ENCODE data around the gene ADAMTS4. TPM values are rescaled to one million over a fixed set of nuclear protein-coding genes. Genes with fewer than 3 reads are reported as not detected.

Gene ADAMTS4
- total and polyA plus RNA-seq, 2 of the 4 experiments (the other 2 are of a cell fraction), result 0.39 to 0.72 TPM

DNA sequence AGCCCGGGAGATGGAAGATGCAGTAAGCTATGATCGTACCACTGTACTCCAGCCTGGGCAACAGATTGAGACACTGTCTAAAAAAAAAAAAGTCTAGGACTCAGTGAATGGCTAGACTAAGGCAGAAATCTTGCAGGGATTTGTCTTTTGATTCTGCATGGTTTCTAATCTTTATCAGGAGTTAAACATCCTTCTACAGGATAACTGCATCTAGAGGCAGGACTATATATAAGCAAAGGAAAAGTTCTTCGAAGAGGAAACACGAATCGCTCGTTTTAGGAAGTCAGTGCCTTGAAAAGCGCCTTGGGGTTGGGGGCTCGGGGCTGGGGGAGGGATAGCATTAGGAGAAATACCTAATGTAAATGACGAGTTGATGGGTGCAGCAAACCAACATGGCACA, 45.7 kb downstream of the ADAMTS4 start (continued):
- TF ChIP-seq, protein P1, sequence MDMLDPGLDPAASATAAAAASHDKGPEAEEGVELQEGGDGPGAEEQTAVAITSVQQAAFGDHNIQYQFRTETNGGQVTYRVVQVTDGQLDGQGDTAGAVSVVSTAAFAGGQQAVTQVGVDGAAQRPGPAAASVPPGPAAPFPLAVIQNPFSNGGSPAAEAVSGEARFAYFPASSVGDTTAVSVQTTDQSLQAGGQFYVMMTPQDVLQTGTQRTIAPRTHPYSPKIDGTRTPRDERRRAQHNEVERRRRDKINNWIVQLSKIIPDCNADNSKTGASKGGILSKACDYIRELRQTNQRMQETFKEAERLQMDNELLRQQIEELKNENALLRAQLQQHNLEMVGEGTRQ (IDR thresholded peaks at IDR 0.05; ENCODE audit: low read depth, low read length), result no peak
- TF ChIP-seq, protein P2, sequence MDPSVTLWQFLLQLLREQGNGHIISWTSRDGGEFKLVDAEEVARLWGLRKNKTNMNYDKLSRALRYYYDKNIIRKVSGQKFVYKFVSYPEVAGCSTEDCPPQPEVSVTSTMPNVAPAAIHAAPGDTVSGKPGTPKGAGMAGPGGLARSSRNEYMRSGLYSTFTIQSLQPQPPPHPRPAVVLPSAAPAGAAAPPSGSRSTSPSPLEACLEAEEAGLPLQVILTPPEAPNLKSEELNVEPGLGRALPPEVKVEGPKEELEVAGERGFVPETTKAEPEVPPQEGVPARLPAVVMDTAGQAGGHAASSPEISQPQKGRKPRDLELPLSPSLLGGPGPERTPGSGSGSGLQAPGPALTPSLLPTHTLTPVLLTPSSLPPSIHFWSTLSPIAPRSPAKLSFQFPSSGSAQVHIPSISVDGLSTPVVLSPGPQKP (IDR thresholded peaks at IDR 0.05; ENCODE audit: borderline replicate concordance, low read depth, low read length), result no peak
- no peak for TF ChIP-seq SMC3 (IDR thresholded peaks at IDR 0.05; ENCODE audit: low read depth, low read length)

DNA sequence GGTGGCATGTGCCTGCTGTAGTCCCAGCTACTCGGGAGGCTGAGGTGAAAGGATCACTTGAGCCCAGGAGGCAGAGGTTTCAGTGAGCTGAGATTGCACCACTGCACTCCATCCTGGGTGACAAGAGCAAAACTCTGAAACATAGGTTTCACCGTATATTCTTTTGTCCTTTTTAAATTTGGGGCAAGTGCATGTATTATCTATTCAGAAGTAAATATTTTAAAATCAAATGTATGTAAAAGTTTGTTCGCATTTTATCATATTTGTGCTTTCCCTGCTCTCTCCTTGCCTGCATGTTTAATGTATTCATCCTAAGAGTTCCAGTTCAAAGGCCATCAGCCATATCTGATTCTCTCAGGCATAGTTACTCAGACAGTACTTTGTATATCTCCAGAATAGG, 53.0 kb downstream of the ADAMTS4 start:
- Histone ChIP-seq H2BK15ac (ENCODE audit: low read depth, low read length) (no peak overlapping the region), H3K9me1 (ENCODE audit: insufficient read depth, low read length) (no peaks in the 10 kb centered on the region), H3K79me1 (ENCODE audit: low read depth in 1 of 2, low read length in 2 of 2) (no peaks in the 10 kb centered on the region), H2BK120ac (ENCODE audit: low read depth, low read length) (no peak overlapping the region), H3K4ac (ENCODE audit: low read depth, low read length) (no peak overlapping the region), H2AFZ (replicated peaks; ENCODE audit: low read length, poor library complexity) (no peak overlapping the region), H4K20me1 (ENCODE audit: insufficient read depth, low read length) (no peaks in the 10 kb centered on the region), H4K5ac (ENCODE audit: low read depth, low read length) (no peak overlapping the region), H3K4me1 (ENCODE audit: control insufficient read depth, insufficient read depth, low read length) (no peaks in the 10 kb centered on the region), H3K27ac (ENCODE audit: insufficient read depth, low read length) (no peak overlapping the region), H3K14ac (replicated peaks; ENCODE audit: low read depth, low read length) (no peak overlapping the region), H3K4me2 (ENCODE audit: low read depth, low read length) (no peak overlapping the region), H4K91ac (ENCODE audit: insufficient read depth, low read depth, low read length) (no peak overlapping the region), H3K36me3 (ENCODE audit: control insufficient read depth, insufficient read depth, low read length) (no peaks in the 10 kb centered on the region), H2AK5ac (ENCODE audit: low read depth, low read length) (no peak overlapping the region), H3K18ac (ENCODE audit: low read depth, low read length) (no peak overlapping the region), H2BK20ac (ENCODE audit: low read depth, low read length) (no peak overlapping the region), H3K23ac (ENCODE audit: low read depth, low read length) (no peak overlapping the region), H3K4me3 (ENCODE audit: insufficient read depth, low read depth, low read length) (no peak overlapping the region), H4K8ac (ENCODE audit: low read depth in 2 of 2, low read length in 2 of 2) (no peak overlapping the region), H3K9ac (ENCODE audit: low read depth, low read length) (no peak overlapping the region), H3K9me3 (ENCODE audit: control insufficient read depth, insufficient read depth, low read length) (no peaks in the 10 kb centered on the region), H2BK5ac (ENCODE audit: low read depth, low read length, poor library complexity, severe bottlenecking) (no peak overlapping the region), H3K56ac (ENCODE audit: extremely low read depth, insufficient read depth, low read length) (no peak overlapping the region), H2AK9ac (replicated peaks; ENCODE audit: low read depth, low read length, poor library complexity) (no peak overlapping the region), H3K27me3 (ENCODE audit: control insufficient read depth, insufficient read depth, low read length) (no peaks in the 10 kb centered on the region)
- BruUV-seq (replicated peaks), result no TSS peak
- intact Hi-C loops (cut with micrococcal nuclease) (no loop called here), dilution Hi-C loops (cut with HindIII; ENCODE audit: low sequenced_read_pairs, unreplicated experiment) (no loop called here), in situ Hi-C loops (cut with MboI; ENCODE audit: low sequenced_read_pairs) (no loop called here)
- 100% methylated on average over 2 of the region's 3 CpGs; no CpG with 5 or more reads in 1 of the 2 experiments for WGBS, 2 experiments (ENCODE audit: extremely low coverage in 2 of 2, insufficient read length in 1 of 2)
- ChIA-PET CTCF (no interaction called here), POLR2A (ENCODE audit: unreplicated experiment) (no interaction called here)
- DNase-seq, result no peak
- no peak for ATAC-seq (ENCODE audit: low read depth)
- TF ChIP-seq RFX5 (IDR thresholded peaks at IDR 0.05; ENCODE audit: low read depth, low read length) (no peak), MAFK (IDR thresholded peaks at IDR 0.05; ENCODE audit: low read depth, low read length) (no peak), NFE2L2 (IDR thresholded peaks at IDR 0.05; ENCODE audit: low read depth, low read length) (no peak), CEBPB (IDR thresholded peaks at IDR 0.05; ENCODE audit: low read depth, low read length) (no peak), FOS (IDR thresholded peaks at IDR 0.05; ENCODE audit: low read depth, low read length) (no peak), MXI1 (IDR thresholded peaks at IDR 0.05; ENCODE audit: borderline replicate concordance, low read depth, low read length) (no peak), POLR2A (IDR thresholded peaks at IDR 0.05; ENCODE audit: low read depth, low read length) (no peak), SMC3 (IDR thresholded peaks at IDR 0.05; ENCODE audit: low read depth, low read length) (no peak), RAD21 (IDR thresholded peaks at IDR 0.05; ENCODE audit: low read length) (no peak), RCOR1 (IDR thresholded peaks at IDR 0.05; ENCODE audit: insufficient replicate concordance, low read length) (no peak)
- TF ChIP-seq, protein P3, sequence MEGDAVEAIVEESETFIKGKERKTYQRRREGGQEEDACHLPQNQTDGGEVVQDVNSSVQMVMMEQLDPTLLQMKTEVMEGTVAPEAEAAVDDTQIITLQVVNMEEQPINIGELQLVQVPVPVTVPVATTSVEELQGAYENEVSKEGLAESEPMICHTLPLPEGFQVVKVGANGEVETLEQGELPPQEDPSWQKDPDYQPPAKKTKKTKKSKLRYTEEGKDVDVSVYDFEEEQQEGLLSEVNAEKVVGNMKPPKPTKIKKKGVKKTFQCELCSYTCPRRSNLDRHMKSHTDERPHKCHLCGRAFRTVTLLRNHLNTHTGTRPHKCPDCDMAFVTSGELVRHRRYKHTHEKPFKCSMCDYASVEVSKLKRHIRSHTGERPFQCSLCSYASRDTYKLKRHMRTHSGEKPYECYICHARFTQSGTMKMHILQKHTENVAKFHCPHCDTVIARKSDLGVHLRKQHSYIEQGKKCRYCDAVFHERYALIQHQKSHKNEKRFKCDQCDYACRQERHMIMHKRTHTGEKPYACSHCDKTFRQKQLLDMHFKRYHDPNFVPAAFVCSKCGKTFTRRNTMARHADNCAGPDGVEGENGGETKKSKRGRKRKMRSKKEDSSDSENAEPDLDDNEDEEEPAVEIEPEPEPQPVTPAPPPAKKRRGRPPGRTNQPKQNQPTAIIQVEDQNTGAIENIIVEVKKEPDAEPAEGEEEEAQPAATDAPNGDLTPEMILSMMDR (conservative IDR thresholded peaks at IDR 0.05; ENCODE audit: low read depth, low read length), result no peak
- TF ChIP-seq, protein P2 (IDR thresholded peaks at IDR 0.05; ENCODE audit: borderline replicate concordance, low read depth, low read length), result no peak

Data from IMR-90 (cell line).